ENCODE measurements around the gene LAMB2.
A peak's percentile ranks its signal among the peaks of the same experiment; 100 is the strongest.

LAMB2 gene

GRCh38 chr3:49104427-49105291 lies 28.2 kb downstream of the LAMB2 start, which contains the start of gene QARS1:
Gene QARS1, minus strand, starts transcription at chr3:49104757. Its CDS starts 24 bp downstream, at chr3:49104733.
- Histone ChIP-seq H3K27me3 (ENCODE audit: low read depth, low read length) (no peaks in the 10 kb centered on the region), H3K4me1 (ENCODE audit: low read length) (peaks cover 10% of the 10 kb centered on the region), H3K9me3 (ENCODE audit: insufficient read depth, low read length) (no peaks in the 10 kb centered on the region), H3K36me3 (replicated peaks; ENCODE audit: low read depth, low read length) (peaks cover 46% of the 10 kb centered on the region), H3K4me3 (ENCODE audit: low read length) (peak within 1 kb of the TSS; percentile 86), H3K9ac (ENCODE audit: low read length) (peak within 1 kb of the TSS; percentile 89), H3K79me2 (ENCODE audit: low read length) (peaks cover 14% of the 10 kb centered on the region), H4K20me1 (ENCODE audit: insufficient read depth, low read length) (no peaks in the 10 kb centered on the region), H3K4me2 (ENCODE audit: low read length) (peak within 1 kb of the TSS; percentile 99), H2AFZ (ENCODE audit: low read depth, low read length) (peak within 1 kb of the TSS; percentile 75), H3K27ac (ENCODE audit: low read length) (peak within 1 kb of the TSS; percentile 58)
- no peak for TF ChIP-seq CTCF (IDR thresholded peaks at IDR 0.05; ENCODE audit: low read depth, low read length)
- no peak for TF ChIP-seq EZH2phosphoT487 (IDR thresholded peaks at IDR 0.05; ENCODE audit: low read depth)

- Histone ChIP-seq H3K27ac (ENCODE audit: low read length) (peak overlapping the region; percentile 58), H3K9ac (ENCODE audit: low read length) (peak overlapping the region; percentile 89), H3K4me3 (ENCODE audit: low read length) (peak overlapping the region; percentile 86), H3K9me3 (ENCODE audit: insufficient read depth, low read length) (no peaks in the 10 kb centered on the region), H2AFZ (ENCODE audit: low read depth, low read length) (peak overlapping the region; percentile 75), H3K4me2 (ENCODE audit: low read length) (peak overlapping the region; percentile 99), H3K36me3 (replicated peaks; ENCODE audit: low read depth, low read length) (peaks cover 46% of the 10 kb centered on the region), H4K20me1 (ENCODE audit: insufficient read depth, low read length) (no peaks in the 10 kb centered on the region), H3K27me3 (ENCODE audit: low read depth, low read length) (no peaks in the 10 kb centered on the region), H3K79me2 (ENCODE audit: low read length) (peaks cover 14% of the 10 kb centered on the region), H3K4me1 (ENCODE audit: low read length) (peaks cover 10% of the 10 kb centered on the region)
- no peak for TF ChIP-seq EZH2phosphoT487 (IDR thresholded peaks at IDR 0.05; ENCODE audit: low read depth)
- no peak for TF ChIP-seq CTCF (IDR thresholded peaks at IDR 0.05; ENCODE audit: low read depth, low read length)
Measured at GRCh38 chr3:49104052-49104426, 28.8 kb downstream of the LAMB2 start.

GRCh38 chr3:49100046-49100615 lies 32.7 kb downstream of the LAMB2 start:
- Histone ChIP-seq H3K27me3 (ENCODE audit: low read depth, low read length) (no peaks in the 10 kb centered on the region), H3K4me2 (ENCODE audit: low read length) (no peak overlapping the region), H3K9me3 (ENCODE audit: insufficient read depth, low read length) (no peaks in the 10 kb centered on the region), H3K36me3 (replicated peaks; ENCODE audit: low read depth, low read length) (peaks cover 53% of the 10 kb centered on the region), H3K4me1 (ENCODE audit: low read length) (peaks cover 9% of the 10 kb centered on the region), H4K20me1 (ENCODE audit: insufficient read depth, low read length) (no peaks in the 10 kb centered on the region), H2AFZ (ENCODE audit: low read depth, low read length) (no peak overlapping the region), H3K79me2 (ENCODE audit: low read length) (peaks cover 14% of the 10 kb centered on the region), H3K4me3 (ENCODE audit: low read length) (no peak overlapping the region), H3K27ac (ENCODE audit: low read length) (no peak overlapping the region), H3K9ac (ENCODE audit: low read length) (no peak overlapping the region)
- TF ChIP-seq EZH2phosphoT487 (IDR thresholded peaks at IDR 0.05; ENCODE audit: low read depth), result no peak

- Histone ChIP-seq H2AFZ (ENCODE audit: low read depth, low read length) (no peak overlapping the region), H3K4me3 (ENCODE audit: low read length) (no peak overlapping the region), H3K4me1 (ENCODE audit: low read length) (peaks cover 11% of the 10 kb centered on the region), H3K9ac (ENCODE audit: low read length) (no peak overlapping the region), H3K79me2 (ENCODE audit: low read length) (peaks cover 11% of the 10 kb centered on the region), H4K20me1 (ENCODE audit: insufficient read depth, low read length) (no peaks in the 10 kb centered on the region), H3K9me3 (ENCODE audit: insufficient read depth, low read length) (no peaks in the 10 kb centered on the region), H3K4me2 (ENCODE audit: low read length) (no peak overlapping the region), H3K36me3 (replicated peaks; ENCODE audit: low read depth, low read length) (peaks cover 53% of the 10 kb centered on the region), H3K27ac (ENCODE audit: low read length) (no peak overlapping the region), H3K27me3 (ENCODE audit: low read depth, low read length) (no peaks in the 10 kb centered on the region)
- TF ChIP-seq CTCF (IDR thresholded peaks at IDR 0.05; ENCODE audit: low read depth, low read length), result no peak
Measured at GRCh38 chr3:49098910-49099630, 33.8 kb downstream of the LAMB2 start.

Data from OCI-LY3 (cell line).